Central memory CD4-positive, alpha-beta T cell (primary cell): ENCODE results near the gene CSRNP3.

ENCODE experiments used
- DNase-seq: peaks from one replicate; pipeline ENCODE4 v3.0.0; 2022

The CSRNP3 gene

GRCh38 chr2:165692906-165693305 lies 223.4 kb downstream of the CSRNP3 start:
- DNase-seq = no peak

GRCh38 chr2:165693838-165694237 lies 224.3 kb downstream of the CSRNP3 start:
- DNase-seq = no peak

GRCh38 chr2:165697748-165698443 lies 228.4 kb downstream of the CSRNP3 start:
- no peak for DNase-seq

GRCh38 chr2:165698444-165698884 lies 229.0 kb downstream of the CSRNP3 start:
- DNase-seq = no peak

GRCh38 chr2:165699946-165700345 lies 230.4 kb downstream of the CSRNP3 start:
- no peak for DNase-seq

GRCh38 chr2:165700531-165700930 lies 231.0 kb downstream of the CSRNP3 start:
- DNase-seq = no peak

- DNase-seq = no peak
Observed at GRCh38 chr2:165701147-165701546, 231.6 kb downstream of the CSRNP3 start.

GRCh38 chr2:165706960-165707487 lies 237.5 kb downstream of the CSRNP3 start:
- DNase-seq = no peak

GRCh38 chr2:165716091-165716490 lies 246.6 kb downstream of the CSRNP3 start:
- no peak for DNase-seq

- no peak for DNase-seq
Observed at GRCh38 chr2:165718610-165719210, 249.2 kb downstream of the CSRNP3 start.

- no peak for DNase-seq
Observed at GRCh38 chr2:165720511-165720910, 251.0 kb downstream of the CSRNP3 start.

- DNase-seq = no peak
Observed at GRCh38 chr2:165725421-165725820, 255.9 kb downstream of the CSRNP3 start.
